MCF 10A (cell line): Measurements from ENCODE around the gene DNAH2. TPM values are rescaled to one million over a fixed set of nuclear protein-coding genes. Genes with fewer than 3 reads are reported as not detected.

Source experiments
- BruUV-seq: library from RNA; stranded (reverse); fragments of 400-500 nt; replicated peaks from 2 replicates; lab custom pipeline; 2021; lab: Mats Ljungman, UMichigan
- CTCF ChIA-PET: fragments of 300-600 bp; sonication (Branson Sonifier 250); formaldehyde crosslinking; extraction: SDS; loops from one replicate; lab custom pipeline; 2021; ENCODE audit warnings: antibody characterized with exemption, inconsistent platforms; lab: Yijun Ruan, JAX
- POLR2A ChIA-PET: fragments of 300-600, 350-650 bp; sonication (Branson Sonifier 250); formaldehyde crosslinking; extraction: SDS; loops from one replicate; lab custom pipeline; 2020; ENCODE audit warnings: antibody characterized with exemption, inconsistent platforms; lab: Yijun Ruan, JAX
- DNase-seq: peaks from one replicate; pipeline ENCODE4 v3.0.0-alpha.2; 2018; ENCODE audit not compliant: unreplicated experiment
- H3K27ac Mint-ChIP-seq: one replicate; pipeline ENCODE4 v1.8.0; 2022; ENCODE audit warnings: mild to moderate bottlenecking, low read depth, mixed read lengths; ENCODE audit not compliant: unreplicated experiment
- H3K27me3 Mint-ChIP-seq: one replicate; pipeline ENCODE4 v1.8.0; 2022; ENCODE audit warnings: mixed read lengths; ENCODE audit not compliant: insufficient read depth, unreplicated experiment
- H3K36me3 Mint-ChIP-seq: one replicate; pipeline ENCODE4 v1.8.0; 2022; ENCODE audit warnings: mild to moderate bottlenecking, moderate library complexity, mixed read lengths; ENCODE audit not compliant: insufficient read depth, unreplicated experiment
- H3K4me1 Mint-ChIP-seq: one replicate; pipeline ENCODE4 v1.8.0; 2022; ENCODE audit warnings: mixed read lengths; ENCODE audit not compliant: insufficient read depth, unreplicated experiment
- H3K4me3 Mint-ChIP-seq: one replicate; pipeline ENCODE4 v1.8.0; 2022; ENCODE audit warnings: mild to moderate bottlenecking, moderate library complexity, mixed read lengths; ENCODE audit not compliant: unreplicated experiment
- H3K9me3 Mint-ChIP-seq: one replicate; pipeline ENCODE4 v1.8.0; 2022; ENCODE audit warnings: mixed read lengths; ENCODE audit not compliant: unreplicated experiment
- intact Hi-C: fragments of 100-400 bp; cut with micrococcal nuclease; formaldehyde crosslinking; loops from 2 replicates; pipeline ENCODE4 v1.14.1; 2022
- total RNA-seq: library from RNA; stranded (reverse); gene quantifications from 2 replicates; pipeline ENCODE4 v1.2.3, GENCODE V29; 2022
- TF ChIP-seq, protein P1 (sequence below): fragments of 200-600 bp; IDR thresholded peaks from one replicate; pipeline ENCODE4 v1.8.0; 2022; ENCODE audit warnings: antibody characterized with exemption, mild to moderate bottlenecking; ENCODE audit not compliant: unreplicated experiment

The DNAH2 gene
- total RNA-seq, 1 experiment from 2014 or later = 0.12 TPM

DNA sequence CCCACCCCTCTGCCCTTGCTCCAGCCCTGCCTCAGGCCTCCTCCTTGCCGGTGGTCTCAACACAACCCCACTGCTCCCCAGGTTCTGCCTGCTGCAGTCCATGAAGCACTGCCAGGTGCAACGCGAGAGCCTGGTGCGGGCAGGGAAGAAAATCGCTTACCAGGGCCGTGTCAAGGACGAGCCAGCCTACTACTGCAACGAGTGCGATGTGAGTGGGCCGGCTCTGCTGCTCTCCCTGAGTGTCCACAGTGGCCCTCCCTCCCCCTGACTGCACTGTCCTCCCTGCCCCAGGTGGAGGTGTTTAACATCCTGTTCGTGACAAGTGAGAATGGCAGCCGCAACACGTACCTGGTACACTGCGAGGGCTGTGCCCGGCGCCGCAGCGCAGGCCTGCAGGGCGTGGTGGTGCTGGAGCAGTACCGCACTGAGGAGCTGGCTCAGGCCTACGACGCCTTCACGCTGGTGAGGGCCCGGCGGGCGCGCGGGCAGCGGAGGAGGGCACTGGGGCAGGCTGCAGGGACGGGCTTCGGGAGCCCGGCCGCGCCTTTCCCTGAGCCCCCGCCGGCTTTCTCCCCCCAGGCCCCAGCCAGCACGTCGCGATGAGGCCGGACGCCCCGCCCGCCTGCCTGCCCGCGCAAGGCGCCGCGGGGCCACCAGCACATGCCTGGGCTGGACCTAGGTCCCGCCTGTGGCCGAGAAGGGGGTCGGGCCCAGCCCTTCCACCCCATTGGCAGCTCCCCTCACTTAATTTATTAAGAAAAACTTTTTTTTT lies 135.6 kb downstream of the DNAH2 start:
- TF ChIP-seq, protein P1, sequence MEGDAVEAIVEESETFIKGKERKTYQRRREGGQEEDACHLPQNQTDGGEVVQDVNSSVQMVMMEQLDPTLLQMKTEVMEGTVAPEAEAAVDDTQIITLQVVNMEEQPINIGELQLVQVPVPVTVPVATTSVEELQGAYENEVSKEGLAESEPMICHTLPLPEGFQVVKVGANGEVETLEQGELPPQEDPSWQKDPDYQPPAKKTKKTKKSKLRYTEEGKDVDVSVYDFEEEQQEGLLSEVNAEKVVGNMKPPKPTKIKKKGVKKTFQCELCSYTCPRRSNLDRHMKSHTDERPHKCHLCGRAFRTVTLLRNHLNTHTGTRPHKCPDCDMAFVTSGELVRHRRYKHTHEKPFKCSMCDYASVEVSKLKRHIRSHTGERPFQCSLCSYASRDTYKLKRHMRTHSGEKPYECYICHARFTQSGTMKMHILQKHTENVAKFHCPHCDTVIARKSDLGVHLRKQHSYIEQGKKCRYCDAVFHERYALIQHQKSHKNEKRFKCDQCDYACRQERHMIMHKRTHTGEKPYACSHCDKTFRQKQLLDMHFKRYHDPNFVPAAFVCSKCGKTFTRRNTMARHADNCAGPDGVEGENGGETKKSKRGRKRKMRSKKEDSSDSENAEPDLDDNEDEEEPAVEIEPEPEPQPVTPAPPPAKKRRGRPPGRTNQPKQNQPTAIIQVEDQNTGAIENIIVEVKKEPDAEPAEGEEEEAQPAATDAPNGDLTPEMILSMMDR = no peak
- POLR2A ChIA-PET = interaction anchor here (1.2 kb wide), 1 partner anchor 110 kb away, joined by 4 read pairs; no protein-coding TSS in a partner anchor
- no TSS peak for BruUV-seq
- H3K4me1 Mint-ChIP-seq = peaks cover 7% of the 10 kb centered on the region
- CTCF ChIA-PET = interaction anchor here (0.6 to 3.0 kb wide), 4 partner anchors 11 to 357 kb away, joined by 4 to 27 read pairs (median 4); partner anchors contain the start of gene AURKB
- H3K9me3 Mint-ChIP-seq = no peaks in the 10 kb centered on the region
- DNase-seq = no peak
- intact Hi-C loops = no loop called here
- H3K27ac Mint-ChIP-seq = no peak overlapping the region
- no peaks in the 10 kb centered on the region for H3K27me3 Mint-ChIP-seq
- H3K36me3 Mint-ChIP-seq = peaks cover 31% of the 10 kb centered on the region
- H3K4me3 Mint-ChIP-seq = no peak overlapping the region

DNA sequence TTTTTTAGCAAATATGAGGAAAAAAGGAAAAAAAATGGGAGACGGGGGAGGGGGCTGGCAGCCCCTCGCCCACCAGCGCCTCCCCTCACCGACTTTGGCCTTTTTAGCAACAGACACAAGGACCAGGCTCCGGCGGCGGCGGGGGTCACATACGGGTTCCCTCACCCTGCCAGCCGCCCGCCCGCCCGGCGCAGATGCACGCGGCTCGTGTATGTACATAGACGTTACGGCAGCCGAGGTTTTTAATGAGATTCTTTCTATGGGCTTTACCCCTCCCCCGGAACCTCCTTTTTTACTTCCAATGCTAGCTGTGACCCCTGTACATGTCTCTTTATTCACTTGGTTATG lies 136.1 kb downstream of the DNAH2 start:
- Mint-ChIP-seq H3K4me1 (peaks cover 7% of the 10 kb centered on the region), H3K9me3 (no peaks in the 10 kb centered on the region), H3K27me3 (no peaks in the 10 kb centered on the region), H3K36me3 (peaks cover 31% of the 10 kb centered on the region), H3K27ac (no peak overlapping the region), H3K4me3 (no peak overlapping the region)
- no peak for DNase-seq
- POLR2A ChIA-PET = interaction anchor here (1.2 kb wide), 1 partner anchor 110 kb away, joined by 4 read pairs; no protein-coding TSS in a partner anchor
- no TSS peak for BruUV-seq
- intact Hi-C loops = no loop called here
- TF ChIP-seq, protein P1 = no peak
- CTCF ChIA-PET = interaction anchor here (0.6 to 0.9 kb wide), 3 partner anchors 10 to 357 kb away, joined by 4 read pairs; partner anchors contain the start of gene AURKB

DNA sequence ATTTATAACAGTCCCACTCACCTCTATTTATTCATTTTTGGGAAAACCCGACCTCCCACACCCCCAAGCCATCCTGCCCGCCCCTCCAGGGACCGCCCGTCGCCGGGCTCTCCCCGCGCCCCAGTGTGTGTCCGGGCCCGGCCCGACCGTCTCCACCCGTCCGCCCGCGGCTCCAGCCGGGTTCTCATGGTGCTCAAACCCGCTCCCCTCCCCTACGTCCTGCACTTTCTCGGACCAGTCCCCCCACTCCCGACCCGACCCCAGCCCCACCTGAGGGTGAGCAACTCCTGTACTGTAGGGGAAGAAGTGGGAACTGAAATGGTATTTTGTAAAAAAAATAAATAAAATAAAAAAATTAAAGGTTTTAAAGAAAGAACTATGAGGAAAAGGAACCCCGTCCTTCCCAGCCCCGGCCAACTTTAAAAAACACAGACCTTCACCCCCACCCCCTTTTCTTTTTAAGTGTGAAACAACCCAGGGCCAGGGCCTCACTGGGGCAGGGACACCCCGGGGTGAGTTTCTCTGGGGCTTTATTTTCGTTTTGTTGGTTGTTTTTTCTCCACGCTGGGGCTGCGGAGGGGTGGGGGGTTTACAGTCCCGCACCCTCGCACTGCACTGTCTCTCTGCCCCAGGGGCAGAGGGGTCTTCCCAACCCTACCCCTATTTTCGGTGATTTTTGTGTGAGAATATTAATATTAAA lies 136.7 kb downstream of the DNAH2 start:
- POLR2A ChIA-PET = interaction anchor here (1.2 kb wide), 1 partner anchor 111 kb away, joined by 4 read pairs; no protein-coding TSS in a partner anchor
- CTCF ChIA-PET = interaction anchor here (0.9 kb wide), 1 partner anchor 19 kb away, joined by 4 read pairs; no protein-coding TSS in a partner anchor
- peaks cover 29% of the 10 kb centered on the region for H3K36me3 Mint-ChIP-seq
- no peaks in the 10 kb centered on the region for H3K27me3 Mint-ChIP-seq
- no peaks in the 10 kb centered on the region for H3K9me3 Mint-ChIP-seq
- TF ChIP-seq, protein P1 = no peak
- H3K27ac Mint-ChIP-seq = no peak overlapping the region
- intact Hi-C loops = no loop called here
- BruUV-seq = no TSS peak
- peaks cover 7% of the 10 kb centered on the region for H3K4me1 Mint-ChIP-seq
- no peak for DNase-seq
- no peak overlapping the region for H3K4me3 Mint-ChIP-seq
